Upper lobe of right lung (tissue), 1 donor: ENCODE results near the gene PKN2. TPM values are rescaled to one million over a fixed set of nuclear protein-coding genes. Genes with fewer than 3 reads are reported as not detected.
A peak's percentile ranks its signal among the peaks of the same experiment; 100 is the strongest.
"Not testable (repeated sequence)": the region's sequence is repeated elsewhere in the genome, so short reads cannot be mapped to it uniquely, and the experiment has no call there.

Experiments
- ATAC-seq: fragments of 200-7000 bp; cut with Tn5 transposase; one replicate; pipeline ENCODE4 v1.9.1; 2020; ENCODE audit warnings: mild to moderate bottlenecking, moderate library complexity
- DNase-seq: peaks from one replicate; pipeline ENCODE4 v3.0.0-alpha.2; 2020
- H3K27ac ChIP-seq: fragments of 200-600 bp; one replicate; pipeline ENCODE4 v1.8.0; 2022
- H3K27me3 ChIP-seq: fragments of 200-600 bp; one replicate; pipeline ENCODE4 v1.8.0; 2022; ENCODE audit warnings: mild to moderate bottlenecking
- H3K36me3 ChIP-seq: fragments of 200-600 bp; one replicate; pipeline ENCODE4 v1.8.0; 2022
- H3K4me1 ChIP-seq: fragments of 200-600 bp; one replicate; pipeline ENCODE4 v1.8.0; 2022
- H3K4me3 ChIP-seq: fragments of 200-600 bp; one replicate; pipeline ENCODE4 v1.8.0; 2022; ENCODE audit warnings: mild to moderate bottlenecking
- H3K9me3 ChIP-seq: fragments of 200-600 bp; one replicate; pipeline ENCODE4 v1.8.0; 2022
- intact Hi-C: fragments of 100-400 bp; cut with DNase I; formaldehyde crosslinking; loops from one replicate; pipeline ENCODE4 v1.11.0; 2022
- total RNA-seq: library from RNA; stranded (reverse); fragmentation: NEBNext Ultra II Directional; extraction: Animal tissue kit (Norgen Biotek cat#: 25700); gene quantifications from one replicate; pipeline ENCODE4 v1.2.1, GENCODE V29; 2021
- TF ChIP-seq, protein P1 (sequence below): fragments of 200-600 bp; IDR thresholded peaks from one replicate; pipeline ENCODE4 v1.8.0; 2022; ENCODE audit warnings: antibody characterized with exemption
- donor health status: DM: no; HTN: yes; CAD: no; lungs with severe emphysema.

PKN2 gene
- total RNA-seq, 1 donor from 2014 or later: 45.8 TPM

DNA sequence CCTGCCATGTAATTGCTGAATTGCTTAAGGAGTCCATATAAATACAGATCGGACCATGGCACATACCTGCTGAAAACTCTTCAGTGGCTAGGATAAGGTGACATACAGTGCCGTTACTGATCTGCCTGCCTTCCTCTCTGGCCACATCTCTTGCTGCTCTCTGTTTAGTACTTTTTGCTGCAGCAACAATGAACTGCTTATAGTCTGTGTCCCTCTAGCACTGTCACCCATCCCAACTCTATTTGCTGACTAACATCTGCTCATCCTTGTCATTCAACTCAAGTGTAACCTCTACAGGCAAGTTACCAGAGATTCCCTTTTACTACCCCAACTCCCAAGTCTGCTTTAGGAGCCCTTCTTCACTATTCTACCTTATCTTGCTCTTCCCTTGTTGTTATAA, 141.6 kb downstream of the PKN2 start:
- no peaks in the 10 kb centered on the region for H3K27me3 ChIP-seq
- H3K27ac ChIP-seq: no peak overlapping the region
- TF ChIP-seq, protein P1, sequence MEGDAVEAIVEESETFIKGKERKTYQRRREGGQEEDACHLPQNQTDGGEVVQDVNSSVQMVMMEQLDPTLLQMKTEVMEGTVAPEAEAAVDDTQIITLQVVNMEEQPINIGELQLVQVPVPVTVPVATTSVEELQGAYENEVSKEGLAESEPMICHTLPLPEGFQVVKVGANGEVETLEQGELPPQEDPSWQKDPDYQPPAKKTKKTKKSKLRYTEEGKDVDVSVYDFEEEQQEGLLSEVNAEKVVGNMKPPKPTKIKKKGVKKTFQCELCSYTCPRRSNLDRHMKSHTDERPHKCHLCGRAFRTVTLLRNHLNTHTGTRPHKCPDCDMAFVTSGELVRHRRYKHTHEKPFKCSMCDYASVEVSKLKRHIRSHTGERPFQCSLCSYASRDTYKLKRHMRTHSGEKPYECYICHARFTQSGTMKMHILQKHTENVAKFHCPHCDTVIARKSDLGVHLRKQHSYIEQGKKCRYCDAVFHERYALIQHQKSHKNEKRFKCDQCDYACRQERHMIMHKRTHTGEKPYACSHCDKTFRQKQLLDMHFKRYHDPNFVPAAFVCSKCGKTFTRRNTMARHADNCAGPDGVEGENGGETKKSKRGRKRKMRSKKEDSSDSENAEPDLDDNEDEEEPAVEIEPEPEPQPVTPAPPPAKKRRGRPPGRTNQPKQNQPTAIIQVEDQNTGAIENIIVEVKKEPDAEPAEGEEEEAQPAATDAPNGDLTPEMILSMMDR: no peak
- H3K9me3 ChIP-seq: no peaks in the 10 kb centered on the region
- no peak for DNase-seq
- no peak for ATAC-seq
- H3K4me3 ChIP-seq: no peak overlapping the region
- H3K36me3 ChIP-seq: peaks cover 48% of the 10 kb centered on the region
- H3K4me1 ChIP-seq: no peaks in the 10 kb centered on the region
- intact Hi-C loops: no loop called here

GRCh38 chr1:88847643-88848042, 163.6 kb downstream of the PKN2 start:
- H3K36me3 ChIP-seq: peaks cover 21% of the 10 kb centered on the region

GRCh38 chr1:88851303-88852063, 167.4 kb downstream of the PKN2 start:
- H3K4me1 ChIP-seq: no peaks in the 10 kb centered on the region
- no peak overlapping the region for H3K27ac ChIP-seq
- H3K4me3 ChIP-seq: no peak overlapping the region
- ATAC-seq (no peak), DNase-seq (no peak)
- intact Hi-C loops: no loop called here
- H3K9me3 ChIP-seq: no peaks in the 10 kb centered on the region
- TF ChIP-seq, protein P1: no peak
- no peaks in the 10 kb centered on the region for H3K27me3 ChIP-seq
- H3K36me3 ChIP-seq: peaks cover 59% of the 10 kb centered on the region

More at GRCh38 chr1:88847643-88848042, 163.6 kb downstream of the PKN2 start:
- no peaks in the 10 kb centered on the region for H3K27me3 ChIP-seq
- no peaks in the 10 kb centered on the region for H3K9me3 ChIP-seq
- TF ChIP-seq, protein P1: no peak
- intact Hi-C loops: no loop called here
- ATAC-seq (no peak), DNase-seq (no peak)
- H3K27ac ChIP-seq: no peak overlapping the region
- no peak overlapping the region for H3K4me3 ChIP-seq
- H3K4me1 ChIP-seq: no peaks in the 10 kb centered on the region

DNA sequence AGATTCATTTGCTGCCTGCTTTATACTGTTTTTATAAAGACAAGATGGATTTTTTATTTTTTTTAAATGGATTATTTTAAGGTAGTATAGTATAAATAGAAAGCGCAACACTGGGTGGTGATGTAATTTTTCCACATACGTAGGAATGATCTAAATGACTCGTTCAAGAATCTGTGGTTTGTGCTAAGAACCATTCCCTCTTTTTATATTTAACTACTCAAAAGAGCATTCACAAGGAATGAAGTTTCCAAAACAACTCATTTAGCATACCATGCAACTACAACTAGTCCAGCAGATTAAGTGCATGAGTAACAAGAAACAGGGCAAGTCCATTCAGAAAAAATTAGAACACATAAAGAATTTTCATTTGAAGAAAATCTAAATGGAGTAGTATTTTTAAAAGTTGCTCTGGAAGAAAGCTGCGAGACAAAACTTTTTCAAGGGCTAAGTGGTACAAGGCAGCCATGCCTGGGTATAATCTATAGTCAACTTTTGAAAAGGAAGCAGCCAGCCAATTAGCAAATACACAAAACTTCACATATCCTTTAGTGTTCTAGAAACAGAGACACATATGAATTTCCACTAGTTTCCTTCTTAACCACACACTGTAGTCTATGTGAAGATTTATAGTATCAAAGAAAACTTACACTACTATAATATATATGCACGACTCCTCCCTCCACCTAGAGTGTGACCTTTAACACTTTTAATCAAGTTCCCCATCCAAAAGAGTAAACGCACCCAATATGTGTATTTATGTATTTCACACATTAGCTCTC, 183.9 kb downstream of the PKN2 start:
- Histone ChIP-seq H3K4me1 (peaks cover 3% of the 10 kb centered on the region), H3K27ac (no peak overlapping the region), H3K9me3 (no peaks in the 10 kb centered on the region), H3K36me3 (peaks cover 12% of the 10 kb centered on the region), H3K27me3 (no peaks in the 10 kb centered on the region), H3K4me3 (no peak overlapping the region)
- DNase-seq: no peak
- intact Hi-C loops: no loop called here
- TF ChIP-seq, protein P1: no peak
- ATAC-seq: no peak

DNA sequence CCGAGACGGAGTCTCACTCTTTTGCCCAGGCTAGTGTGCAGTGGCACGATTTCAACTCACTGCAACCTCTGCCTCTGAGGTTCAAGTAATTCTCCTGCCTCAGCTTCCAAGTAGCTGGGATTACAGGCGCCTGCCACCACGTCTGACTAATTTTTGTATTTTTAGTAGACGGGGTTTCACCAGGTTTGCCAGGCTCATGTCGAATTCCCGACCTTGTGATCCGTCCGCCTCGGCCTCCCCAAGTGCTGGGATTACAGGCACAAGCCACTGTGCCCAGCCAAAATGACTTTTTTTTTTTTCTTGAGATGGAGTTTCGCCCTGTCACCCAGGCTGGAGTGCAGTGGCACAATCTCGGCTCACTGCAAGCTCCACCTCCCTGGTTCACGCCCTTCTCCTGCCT, 185.6 kb downstream of the PKN2 start:
- H3K36me3 ChIP-seq, H3K27me3 ChIP-seq, H3K9me3 ChIP-seq, H3K4me3 ChIP-seq, intact Hi-C loops, H3K27ac ChIP-seq, DNase-seq, ATAC-seq: not testable (repeated sequence)
- peaks cover 13% of the 10 kb centered on the region for H3K4me1 ChIP-seq

GRCh38 chr1:88873737-88874349, 189.8 kb downstream of the PKN2 start:
- intact Hi-C loops: no loop called here
- DNase-seq (no peak), ATAC-seq (peak; percentile 66)
- Histone ChIP-seq H3K4me3 (no peak overlapping the region), H3K27ac (no peak overlapping the region), H3K36me3 (no peaks in the 10 kb centered on the region), H3K27me3 (no peaks in the 10 kb centered on the region), H3K4me1 (peaks cover 23% of the 10 kb centered on the region), H3K9me3 (no peaks in the 10 kb centered on the region)
- TF ChIP-seq, protein P1: no peak
